Ishikawa (cell line): ENCODE results near the gene RPS14.

Experiments used
- CEBPB ChIP-seq: IDR thresholded peaks from 2 replicates; pipeline ENCODE4 v1.6.1; 2012
- CREB1 ChIP-seq: IDR thresholded peaks from 2 replicates; pipeline ENCODE4 v1.6.1; 2012; ENCODE audit warnings: low read depth
- EGR1 ChIP-seq: IDR thresholded peaks from 2 replicates; pipeline ENCODE4 v1.6.1; 2012
- EP300 ChIP-seq: IDR thresholded peaks from 2 replicates; pipeline ENCODE4 v1.6.1; 2012; ENCODE audit warnings: borderline replicate concordance
- FOXM1 ChIP-seq: IDR thresholded peaks from 2 replicates; pipeline ENCODE4 v1.6.1; 2012; ENCODE audit warnings: low read depth, borderline replicate concordance
- NFIC ChIP-seq: IDR thresholded peaks from 2 replicates; pipeline ENCODE4 v1.6.1; 2012
- RAD21 ChIP-seq: IDR thresholded peaks from 2 replicates; pipeline ENCODE4 v1.6.1; 2012; ENCODE audit warnings: low read depth
- TAF1 ChIP-seq: IDR thresholded peaks from 2 replicates; pipeline ENCODE4 v1.6.1; 2012; ENCODE audit warnings: low read depth, mild to moderate bottlenecking
- TCF12 ChIP-seq: IDR thresholded peaks from 2 replicates; pipeline ENCODE4 v1.6.1; 2012; ENCODE audit warnings: low read depth
- TEAD4 ChIP-seq: IDR thresholded peaks from 2 replicates; pipeline ENCODE4 v1.6.1; 2012
- YY1 ChIP-seq: IDR thresholded peaks from 2 replicates; pipeline ENCODE4 v1.6.1; 2012; ENCODE audit warnings: low read depth
- ZBTB7A ChIP-seq: IDR thresholded peaks from 2 replicates; pipeline ENCODE4 v1.6.1; 2012; ENCODE audit warnings: low read depth
- TF ChIP-seq, protein P1 (sequence below): IDR thresholded peaks from 2 replicates; pipeline ENCODE4 v1.6.1; 2012
- TF ChIP-seq, protein P2 (sequence below): IDR thresholded peaks from 2 replicates; pipeline ENCODE4 v1.6.1; 2012; ENCODE audit warnings: low read depth, mild to moderate bottlenecking
- TF ChIP-seq, protein P3 (sequence below): IDR thresholded peaks from 2 replicates; pipeline ENCODE4 v1.6.1; 2012

Gene RPS14

GRCh38 chr5:150401076-150401375 lies 48.5 kb downstream of the RPS14 start:
- TF ChIP-seq TAF1 = no peak
- TF ChIP-seq RAD21 = no peak
- no peak for TF ChIP-seq NFIC
- no peak for TF ChIP-seq FOXM1
- TF ChIP-seq TEAD4 = no peak
- TF ChIP-seq CREB1 = no peak
- TF ChIP-seq YY1 = no peak
- TF ChIP-seq, protein P1, sequence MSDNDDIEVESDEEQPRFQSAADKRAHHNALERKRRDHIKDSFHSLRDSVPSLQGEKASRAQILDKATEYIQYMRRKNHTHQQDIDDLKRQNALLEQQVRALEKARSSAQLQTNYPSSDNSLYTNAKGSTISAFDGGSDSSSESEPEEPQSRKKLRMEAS = no peak
- TF ChIP-seq, protein P2, sequence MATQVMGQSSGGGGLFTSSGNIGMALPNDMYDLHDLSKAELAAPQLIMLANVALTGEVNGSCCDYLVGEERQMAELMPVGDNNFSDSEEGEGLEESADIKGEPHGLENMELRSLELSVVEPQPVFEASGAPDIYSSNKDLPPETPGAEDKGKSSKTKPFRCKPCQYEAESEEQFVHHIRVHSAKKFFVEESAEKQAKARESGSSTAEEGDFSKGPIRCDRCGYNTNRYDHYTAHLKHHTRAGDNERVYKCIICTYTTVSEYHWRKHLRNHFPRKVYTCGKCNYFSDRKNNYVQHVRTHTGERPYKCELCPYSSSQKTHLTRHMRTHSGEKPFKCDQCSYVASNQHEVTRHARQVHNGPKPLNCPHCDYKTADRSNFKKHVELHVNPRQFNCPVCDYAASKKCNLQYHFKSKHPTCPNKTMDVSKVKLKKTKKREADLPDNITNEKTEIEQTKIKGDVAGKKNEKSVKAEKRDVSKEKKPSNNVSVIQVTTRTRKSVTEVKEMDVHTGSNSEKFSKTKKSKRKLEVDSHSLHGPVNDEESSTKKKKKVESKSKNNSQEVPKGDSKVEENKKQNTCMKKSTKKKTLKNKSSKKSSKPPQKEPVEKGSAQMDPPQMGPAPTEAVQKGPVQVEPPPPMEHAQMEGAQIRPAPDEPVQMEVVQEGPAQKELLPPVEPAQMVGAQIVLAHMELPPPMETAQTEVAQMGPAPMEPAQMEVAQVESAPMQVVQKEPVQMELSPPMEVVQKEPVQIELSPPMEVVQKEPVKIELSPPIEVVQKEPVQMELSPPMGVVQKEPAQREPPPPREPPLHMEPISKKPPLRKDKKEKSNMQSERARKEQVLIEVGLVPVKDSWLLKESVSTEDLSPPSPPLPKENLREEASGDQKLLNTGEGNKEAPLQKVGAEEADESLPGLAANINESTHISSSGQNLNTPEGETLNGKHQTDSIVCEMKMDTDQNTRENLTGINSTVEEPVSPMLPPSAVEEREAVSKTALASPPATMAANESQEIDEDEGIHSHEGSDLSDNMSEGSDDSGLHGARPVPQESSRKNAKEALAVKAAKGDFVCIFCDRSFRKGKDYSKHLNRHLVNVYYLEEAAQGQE = no peak
- no peak for TF ChIP-seq ZBTB7A
- TF ChIP-seq, protein P3, sequence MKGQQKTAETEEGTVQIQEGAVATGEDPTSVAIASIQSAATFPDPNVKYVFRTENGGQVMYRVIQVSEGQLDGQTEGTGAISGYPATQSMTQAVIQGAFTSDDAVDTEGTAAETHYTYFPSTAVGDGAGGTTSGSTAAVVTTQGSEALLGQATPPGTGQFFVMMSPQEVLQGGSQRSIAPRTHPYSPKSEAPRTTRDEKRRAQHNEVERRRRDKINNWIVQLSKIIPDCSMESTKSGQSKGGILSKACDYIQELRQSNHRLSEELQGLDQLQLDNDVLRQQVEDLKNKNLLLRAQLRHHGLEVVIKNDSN = no peak
- no peak for TF ChIP-seq CEBPB
- no peak for TF ChIP-seq TCF12
- TF ChIP-seq EGR1 = no peak
- no peak for TF ChIP-seq EP300

- TF ChIP-seq CREB1 = no peak
- TF ChIP-seq, protein P2 = no peak
- no peak for TF ChIP-seq RAD21
- TF ChIP-seq, protein P1 = no peak
- no peak for TF ChIP-seq NFIC
- TF ChIP-seq CEBPB = no peak
- TF ChIP-seq, protein P3 = no peak
- TF ChIP-seq TEAD4 = no peak
- no peak for TF ChIP-seq FOXM1
- TF ChIP-seq TCF12 = no peak
- no peak for TF ChIP-seq TAF1
- TF ChIP-seq YY1 = no peak
Measured at GRCh38 chr5:150400316-150401075, 49.0 kb downstream of the RPS14 start.

DNA sequence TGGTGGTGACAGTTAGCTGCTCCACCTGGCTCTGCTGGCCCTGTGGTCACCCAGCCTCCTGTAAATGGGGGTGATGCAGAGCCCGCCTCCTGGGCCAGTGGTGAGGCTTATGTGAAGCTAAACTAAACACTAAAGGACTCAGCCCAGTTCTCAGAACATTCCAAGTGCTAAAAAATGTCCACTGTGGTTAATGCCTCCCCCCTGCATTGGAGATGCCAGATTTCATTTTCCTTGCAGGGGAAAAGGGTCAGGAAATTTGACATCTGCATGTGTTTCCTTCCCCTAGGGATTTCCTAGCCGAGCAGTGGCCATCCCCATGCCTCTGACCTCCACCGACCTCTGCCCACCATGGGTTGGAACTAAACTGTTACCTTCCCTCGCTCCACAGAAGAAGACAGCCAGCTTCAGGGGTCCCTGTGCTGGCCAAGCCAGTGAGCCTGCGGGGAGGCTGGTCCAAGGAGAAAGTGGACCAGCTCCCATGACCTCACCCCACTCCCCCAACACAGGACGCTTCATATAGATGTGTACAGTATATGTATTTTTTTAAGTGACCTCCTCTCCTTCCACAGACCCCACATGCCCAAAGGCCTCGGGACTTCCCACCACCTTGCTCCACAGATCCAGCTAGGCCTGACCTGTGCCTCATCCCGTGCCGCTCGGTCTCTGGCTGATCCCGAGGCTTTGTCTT lies 49.9 kb downstream of the RPS14 start:
- TF ChIP-seq ZBTB7A (no peak), EP300 (no peak)
- TF ChIP-seq, protein P2 = no peak

GRCh38 chr5:150398722-150399523 lies 50.6 kb downstream of the RPS14 start:
- TF ChIP-seq CEBPB (no peak), ZBTB7A (no peak), FOXM1 (no peak), TEAD4 (no peak), RAD21 (no peak), EGR1 (no peak), EP300 (no peak), NFIC (no peak), TCF12 (no peak), CREB1 (no peak)
- TF ChIP-seq, protein P3 = no peak
- TF ChIP-seq, protein P2 = no peak
